Gastroesophageal sphincter (tissue), 4 donors: ENCODE data around the gene PIM3. TPM values are rescaled to one million over a fixed set of nuclear protein-coding genes. Genes with fewer than 3 reads are reported as not detected.

Experiments used
- ATAC-seq: fragments of 150-250 bp; one replicate; pipeline ENCODE4 v1.9.1; 2016; ENCODE audit warnings: mild to moderate bottlenecking, moderate library complexity
- H3K27ac ChIP-seq, 4 donors: fragments of 200-600 bp; sonication (generic) in 3 of 4; 1 replicate in 3 of 4; 2 replicates in 1 of 4; pipeline ENCODE4 v1.5.1; 2016 to 2019
- H3K27me3 ChIP-seq: fragments of 200-600 bp; sonication (generic); one replicate; pipeline ENCODE4 v1.5.1; 2019
- H3K36me3 ChIP-seq, 2 donors: fragments of 200-600 bp; sonication (generic); one replicate each; pipeline ENCODE4 v1.5.1; 2019; ENCODE audit warnings: control low read depth in 1 of 2
- H3K4me1 ChIP-seq, 3 donors: fragments of 200-600 bp; sonication (generic); 1 replicate in 2 of 3; 2 replicates in 1 of 3; pipeline ENCODE4 v1.5.1; 2016 to 2019; ENCODE audit warnings: control low read depth in 2 of 3
- H3K4me3 ChIP-seq, 2 donors: fragments of 200-600 bp; sonication (generic); one replicate each; pipeline ENCODE4 v1.5.1; 2019; ENCODE audit warnings: mild to moderate bottlenecking in 1 of 2, moderate library complexity in 1 of 2
- H3K9me3 ChIP-seq, 3 donors: fragments of 200-600 bp; sonication (generic); one replicate each; pipeline ENCODE4 v1.5.1; 2017 to 2019; ENCODE audit warnings: control low read depth in 2 of 3
- CTCF ChIP-seq, 4 experiments: fragments of 200-600 bp in 2 of 4; fragments of 450-650 bp in 2 of 4; sonication (generic) in 1 of 4; IDR thresholded peaks; one replicate each; pipeline ENCODE4 v1.5.1; 2017 to 2019; ENCODE audit warnings: antibody characterized with exemption in 4 of 4, mild to moderate bottlenecking in 2 of 4, moderate library complexity in 2 of 4
- EP300 ChIP-seq: sonication (generic); formaldehyde crosslinking; IDR thresholded peaks from one replicate; pipeline ENCODE4 v1.6.1; 2017; ENCODE audit warnings: antibody characterized with exemption, mild to moderate bottlenecking
- POLR2A ChIP-seq, 2 donors: fragments of 450-650 bp; IDR thresholded peaks; one replicate each; pipeline ENCODE4 v1.6.1; 2017; ENCODE audit warnings: antibody characterized with exemption in 2 of 2, mild to moderate bottlenecking in 2 of 2, moderate library complexity in 1 of 2
- POLR2AphosphoS5 ChIP-seq: sonication (generic); formaldehyde crosslinking; IDR thresholded peaks from one replicate; pipeline ENCODE4 v1.6.1; 2017; ENCODE audit warnings: antibody characterized with exemption
- WGBS, 2 donors: methylation state at CpG; one replicate each; pipeline ENCODE4 v1.1.5; 2018; ENCODE audit warnings: low coverage in 1 of 2; 5-methylcytosine and 5-hydroxymethylcytosine counted together
- total RNA-seq, 4 donors: library from RNA; depleted of rRNA; stranded (reverse); fragments of >200 nt; gene quantifications; one replicate each; pipeline ENCODE4 v1.1.0, GENCODE V29; 2016

The PIM3 gene
- total RNA-seq, 4 donors from 2014 or later: 30.0 to 58.3 (median 46.4) TPM

DNA sequence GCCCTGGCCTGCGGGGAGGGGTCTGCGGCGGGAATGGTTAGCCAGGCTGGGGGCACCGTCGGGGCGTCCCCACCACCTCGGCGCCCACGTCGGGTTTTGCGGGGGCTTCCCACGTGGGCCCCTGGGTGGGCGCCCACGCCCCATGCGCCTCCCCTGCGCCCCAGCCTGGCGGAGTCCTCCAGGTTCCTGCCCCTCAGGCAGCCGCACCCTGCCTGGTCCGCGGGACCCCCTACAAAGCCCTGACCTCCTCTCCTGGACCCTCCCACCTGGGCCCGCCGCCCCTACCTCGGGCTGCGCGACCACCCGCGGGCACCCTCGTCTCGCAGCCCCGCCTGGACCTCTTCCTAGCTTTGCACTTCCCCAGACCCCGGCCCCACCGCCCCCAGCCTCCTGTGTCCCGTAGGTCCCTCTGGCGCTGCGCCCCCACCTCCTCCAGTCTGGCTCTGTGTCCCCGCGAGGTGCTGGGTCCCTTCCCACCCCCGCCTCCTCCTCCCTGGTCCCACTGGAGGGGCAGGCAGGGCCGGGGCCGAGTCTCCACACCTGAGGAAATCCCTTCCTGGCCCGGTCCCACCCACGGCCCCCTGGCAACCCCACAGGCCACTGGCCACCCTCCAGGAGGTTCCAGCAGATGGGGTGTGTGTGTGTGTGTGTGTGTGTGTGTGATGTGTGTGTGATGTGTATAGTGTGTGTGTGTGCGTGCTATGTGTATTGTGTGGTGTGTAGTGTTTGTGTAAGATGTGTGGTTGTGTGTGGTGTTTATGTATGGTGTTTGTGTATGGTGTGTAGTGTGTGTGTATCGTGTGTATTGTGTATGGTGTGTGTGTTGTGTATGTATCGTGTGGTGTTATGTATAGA is 11.8 kb downstream of the PIM3 start:
- TF ChIP-seq CTCF (IDR thresholded peaks at IDR 0.05): no peak
- TF ChIP-seq POLR2AphosphoS5: no peak
- no peak for TF ChIP-seq POLR2A (IDR thresholded peaks at IDR 0.05)
- no peak for TF ChIP-seq EP300
- H3K9me3 ChIP-seq: no peaks in the 10 kb centered on the region
- no peaks in the 10 kb centered on the region for H3K27me3 ChIP-seq
- WGBS, 2 donors: 59 to 87% methylated on average over 3 to 16 of the region's 45 CpGs
- H3K27ac ChIP-seq: peak overlapping the region in 3 of 4 donors; percentile 89 to 98 (median 96)
- H3K36me3 ChIP-seq: no peaks in the 10 kb centered on the region
- no peak for ATAC-seq
- H3K4me1 ChIP-seq: peaks cover 0 to 52% (median 25%) of the 10 kb centered on the region in 3 donors
- H3K4me3 ChIP-seq: peak overlapping the region in 1 of 2 donors; percentile 64

GRCh38 chr22:49973018-49973961 is 12.7 kb downstream of the PIM3 start:
- no peaks in the 10 kb centered on the region for H3K36me3 ChIP-seq
- no peak overlapping the region for H3K4me3 ChIP-seq
- H3K27me3 ChIP-seq: no peaks in the 10 kb centered on the region
- no peak for TF ChIP-seq EP300
- no peak for TF ChIP-seq POLR2AphosphoS5
- no peak for TF ChIP-seq CTCF (IDR thresholded peaks at IDR 0.05)
- TF ChIP-seq POLR2A (IDR thresholded peaks at IDR 0.05): no peak
- no peaks in the 10 kb centered on the region for H3K9me3 ChIP-seq
- no peak for ATAC-seq
- H3K4me1 ChIP-seq: peaks cover 0 to 43% (median 21%) of the 10 kb centered on the region in 3 donors
- H3K27ac ChIP-seq: no peak overlapping the region
- WGBS, 2 donors: 95% methylated on average over 4 to 5 of the region's 5 CpGs

DNA sequence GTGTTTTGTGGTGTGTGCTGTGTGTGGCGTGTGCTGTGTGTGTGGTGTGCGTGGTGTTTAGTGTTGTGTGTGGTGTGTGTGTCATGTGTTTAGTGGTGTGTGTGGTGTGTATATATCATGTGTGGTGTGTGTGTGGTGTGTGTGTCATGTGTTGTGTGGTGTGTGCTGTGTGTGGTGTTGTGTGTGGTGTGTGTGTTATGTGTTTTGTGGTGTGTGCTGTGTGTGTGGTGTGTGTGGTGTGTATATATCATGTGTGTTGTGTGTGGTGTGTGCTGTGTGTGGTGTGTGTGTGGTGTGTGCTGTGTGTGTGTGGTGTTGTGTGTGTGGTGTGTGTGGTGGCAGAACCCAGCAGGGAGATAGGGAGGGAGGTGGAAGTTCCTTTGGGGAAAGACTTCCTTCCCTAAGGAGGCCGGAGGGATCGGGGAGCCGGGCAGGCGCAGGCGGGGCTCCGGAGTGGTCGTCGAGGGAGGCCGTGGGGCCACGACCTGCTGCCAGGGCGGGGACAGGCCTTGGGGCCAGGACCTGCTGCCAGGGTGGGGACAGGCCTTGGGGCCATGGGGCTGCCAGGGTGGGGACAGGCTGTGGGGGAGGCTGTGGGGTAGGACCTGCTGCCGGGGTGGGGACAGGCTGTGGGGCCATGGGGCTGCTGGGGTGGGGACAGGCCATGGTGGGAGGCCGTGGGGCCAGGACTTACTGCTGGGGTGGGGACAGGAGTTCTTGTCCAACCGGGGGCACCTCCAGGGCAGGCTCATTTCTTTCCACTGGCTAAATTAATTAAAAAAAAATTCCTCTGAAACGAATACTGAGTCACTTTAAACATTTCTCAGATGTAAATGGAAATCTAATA is 15.2 kb downstream of the PIM3 start:
- peaks cover 0 to 19% (median 12%) of the 10 kb centered on the region in 3 donors for H3K4me1 ChIP-seq
- 0 to 4% methylated on average over 1 to 3 of the region's 17 CpGs for WGBS, 2 donors
- no peak for TF ChIP-seq EP300
- no peak for TF ChIP-seq CTCF (IDR thresholded peaks at IDR 0.05)
- no peak for TF ChIP-seq POLR2A (IDR thresholded peaks at IDR 0.05)
- no peak for TF ChIP-seq POLR2AphosphoS5
- ATAC-seq: no peak
- peaks cover 0 to 16% (median 0%) of the 10 kb centered on the region in 3 donors for H3K9me3 ChIP-seq
- no peaks in the 10 kb centered on the region for H3K36me3 ChIP-seq
- H3K4me3 ChIP-seq: no peak overlapping the region
- H3K27me3 ChIP-seq: peaks cover 5% of the 10 kb centered on the region
- peak overlapping the region in 3 of 4 donors; percentile 20 to 53 (median 40) for H3K27ac ChIP-seq

DNA sequence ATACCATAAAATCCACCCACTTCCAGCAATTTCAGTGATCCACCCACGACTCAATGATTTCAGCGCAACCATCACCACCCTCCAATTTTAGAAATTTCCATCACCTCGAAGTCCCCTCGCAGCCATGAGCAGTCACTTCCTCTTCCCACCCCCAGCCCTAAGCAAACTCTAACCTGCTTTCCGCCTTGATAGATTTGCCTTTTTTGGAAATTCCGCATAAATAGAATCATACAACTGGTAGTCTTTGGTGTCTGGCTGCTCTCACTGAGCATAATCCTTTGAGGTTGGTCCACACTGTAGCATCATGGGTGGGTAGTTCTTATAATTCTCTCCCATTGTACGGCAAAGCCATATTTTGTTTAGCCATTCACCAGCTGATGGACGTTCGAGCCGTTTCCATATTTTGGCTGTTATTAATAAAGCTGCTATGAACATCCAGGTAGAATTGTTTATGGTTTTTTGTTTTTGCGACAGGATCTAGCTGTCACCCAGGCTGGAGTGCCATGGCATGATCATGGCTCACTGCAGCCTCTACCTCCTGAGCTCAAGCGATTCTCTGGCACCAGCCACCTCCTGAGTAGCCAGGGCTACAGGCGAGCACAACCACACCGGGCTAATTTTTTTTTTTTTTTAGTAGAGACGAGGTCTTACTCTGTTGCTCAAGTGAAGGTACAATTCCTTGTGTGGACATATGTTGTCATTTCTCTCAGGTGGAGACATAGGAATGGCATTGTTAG is 16.0 kb downstream of the PIM3 start:
- Histone ChIP-seq H3K4me3 (no peak overlapping the region), H3K36me3 (no peaks in the 10 kb centered on the region), H3K27ac (no peak overlapping the region), H3K27me3 (peaks cover 12% of the 10 kb centered on the region), H3K9me3 (peaks cover 0 to 16% (median 0%) of the 10 kb centered on the region in 3 donors), H3K4me1 (peaks cover 0 to 10% (median 5%) of the 10 kb centered on the region in 3 donors)
- 59 to 60% methylated on average over 14 to 15 of the region's 15 CpGs for WGBS, 2 donors
- no peak for ATAC-seq
- TF ChIP-seq EP300: no peak
- TF ChIP-seq POLR2AphosphoS5: no peak
- TF ChIP-seq CTCF (IDR thresholded peaks at IDR 0.05): no peak
- no peak for TF ChIP-seq POLR2A (IDR thresholded peaks at IDR 0.05)
